Adrenal gland (tissue), 12 donors: Measurements from ENCODE around the gene CKS2. TPM values are rescaled to one million over a fixed set of nuclear protein-coding genes. Genes with fewer than 3 reads are reported as not detected.

Experiments
- DNase-seq, 7 donors: peaks; one replicate each; pipeline ENCODE4 v3.0.0-alpha.2; 2019 to 2020
- H3K27ac ChIP-seq, 5 donors: fragments of 200-600 bp; sonication (generic) in 4 of 5; 1 replicate in 3 of 5; 2 replicates in 2 of 5; pipeline versions ENCODE4 v1.5.1 to v1.8.0; 2016 to 2020; ENCODE audit warnings: mild to moderate bottlenecking in 1 of 5
- H3K27me3 ChIP-seq: fragments of 200-600 bp; 2 replicates; pipeline ENCODE4 v1.8.0; 2021
- H3K36me3 ChIP-seq, 2 donors: fragments of 200-600 bp; replicated peaks in 1 of 2; 1 replicate in 1 of 2; 2 replicates in 1 of 2; pipeline versions ENCODE4 v1.5.1 to v1.8.0; 2018 to 2022
- H3K4me1 ChIP-seq, 2 donors: fragments of 200-600 bp; replicated peaks in 1 of 2; 1 replicate in 1 of 2; 2 replicates in 1 of 2; pipeline versions ENCODE4 v1.5.1 to v1.8.0; 2018 to 2021
- H3K4me3 ChIP-seq, 4 donors: fragments of 200-600 bp; sonication (generic) in 3 of 4; one replicate each; pipeline ENCODE4 v1.5.1; 2016 to 2018
- H3K9me3 ChIP-seq, 3 donors: fragments of 200-600 bp; sonication (generic) in 1 of 3; replicated peaks in 1 of 3; 1 replicate in 2 of 3; 2 replicates in 1 of 3; pipeline versions ENCODE4 v1.5.1 to v1.8.0; 2016 to 2021
- POLR2A ChIP-seq, 2 donors: fragments of 450-650 bp; IDR thresholded peaks; one replicate each; pipeline ENCODE4 v1.6.1; 2017; ENCODE audit warnings: antibody characterized with exemption in 2 of 2, mild to moderate bottlenecking in 2 of 2, moderate library complexity in 1 of 2
- WGBS, 4 donors: extraction: QIAGEN DNeasy Blood & Tissue Kit in 2 of 4; methylation state at CpG; one replicate each; pipeline versions ENCODE4 v1.1.5 to v1.1.7; 2013 to 2017; 5-methylcytosine and 5-hydroxymethylcytosine counted together
- intact Hi-C, 2 donors: fragments of 100-400 bp; cut with DNase I; formaldehyde crosslinking; loops; one replicate each; pipeline versions ENCODE4 v1.14.1 to v1.15.0; 2022 to 2023
- polyA plus RNA-seq, 3 donors: library from polyadenylated mRNA; stranded (reverse); fragments of 200-250 nt in 2 of 3; fragments of 350-450 nt in 1 of 3; fragmentation: Illumina TruSeq in 1 of 3; extraction: RNeasy Lipid Tissue Mini Kit (QIAGEN cat#74804) in 1 of 3; gene quantifications; one replicate each; pipeline ENCODE4 v1.2.3, GENCODE V29; 2013 to 2014
- total RNA-seq, 9 donors: library from RNA; depleted of rRNA in 4 of 9; stranded (reverse); fragments of >200 nt in 4 of 9; fragments of 120-200 nt in 1 of 9; fragmentation: NEBNext Ultra II Directional in 1 of 9; extraction: Animal tissue kit (Norgen Biotek cat#: 25700) in 1 of 9; gene quantifications; one replicate each; pipeline versions ENCODE4 v1.1.0 to v1.2.4, GENCODE V29; 2013 to 2023
- TF ChIP-seq, protein P1 (sequence below), 6 experiments: fragments of 450-650 bp in 4 of 6; fragments of 200-600 bp in 2 of 6; sonication (generic) in 1 of 6; IDR thresholded peaks; 1 replicate in 5 of 6; 2 replicates in 1 of 6; pipeline versions ENCODE4 v1.5.1 to v1.8.0; 2016 to 2021; ENCODE audit warnings: antibody characterized with exemption in 6 of 6, mild to moderate bottlenecking in 2 of 6, moderate library complexity in 1 of 6
- donor health status: healthy with polysubstance abuse.
- donor health status: Bipolar disorder and iron deficiency.
- donor health status: DM: yes; HTN: yes; CAD: no.
- donor health status: DM: no; HTN: no; CAD: no.
- donor health status: DM: no; HTN: no; CAD: no.
- donor health status: DM: yes; HTN: yes; CAD: no.

CKS2 gene
- total and polyA plus RNA-seq, 12 donors, result 18.3 to 175 (median 49.7) TPM

DNA sequence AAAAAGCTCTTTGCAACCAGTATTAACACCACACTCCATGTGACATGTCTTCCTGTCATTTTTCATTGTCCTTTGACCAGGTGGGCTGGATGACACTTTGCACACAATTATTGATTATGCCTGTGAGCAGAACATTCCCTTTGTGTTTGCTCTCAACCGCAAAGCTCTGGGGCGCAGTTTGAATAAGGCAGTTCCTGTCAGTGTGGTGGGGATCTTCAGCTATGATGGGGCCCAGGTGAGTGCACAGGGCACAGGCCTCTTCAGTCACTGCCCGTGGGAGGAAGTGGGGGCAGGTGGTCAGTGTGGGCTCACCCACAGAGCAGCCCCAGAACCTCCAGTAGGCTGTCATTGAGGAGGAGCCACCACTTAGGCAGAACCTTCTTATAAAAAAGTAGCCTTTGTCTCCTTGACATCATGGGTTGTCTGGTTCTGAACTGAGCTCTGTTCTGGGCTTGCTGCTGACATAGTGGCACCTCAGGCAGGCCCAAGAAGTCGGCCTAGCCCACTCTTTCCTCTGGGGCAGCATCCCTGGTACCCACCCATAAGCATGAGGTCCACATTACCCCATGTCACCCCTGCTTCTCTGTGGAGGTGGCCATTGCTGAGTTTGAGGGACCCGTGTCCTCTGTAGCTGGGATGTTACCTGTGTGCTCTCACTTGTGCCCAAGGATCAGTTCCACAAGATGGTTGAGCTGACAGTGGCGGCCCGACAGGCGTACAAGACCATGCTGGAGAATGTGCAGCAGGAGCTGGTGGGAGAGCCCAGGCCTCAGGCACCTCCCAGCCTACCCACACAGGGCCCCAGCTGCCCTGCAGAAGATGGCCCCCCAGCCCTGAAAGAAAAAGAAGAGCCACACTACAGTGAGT is 46.6 kb downstream of the CKS2 start:
- Histone ChIP-seq H3K27me3 (no peaks in the 10 kb centered on the region), H3K4me1 (peaks cover 15 to 17% of the 10 kb centered on the region in 2 donors), H3K36me3 (peaks cover 0 to 86% of the 10 kb centered on the region in 2 donors), H3K4me3 (no peak overlapping the region), H3K27ac (peak overlapping the region in 1 of 5 donors; percentile 33), H3K9me3 (no peaks in the 10 kb centered on the region)
- TF ChIP-seq, protein P1, sequence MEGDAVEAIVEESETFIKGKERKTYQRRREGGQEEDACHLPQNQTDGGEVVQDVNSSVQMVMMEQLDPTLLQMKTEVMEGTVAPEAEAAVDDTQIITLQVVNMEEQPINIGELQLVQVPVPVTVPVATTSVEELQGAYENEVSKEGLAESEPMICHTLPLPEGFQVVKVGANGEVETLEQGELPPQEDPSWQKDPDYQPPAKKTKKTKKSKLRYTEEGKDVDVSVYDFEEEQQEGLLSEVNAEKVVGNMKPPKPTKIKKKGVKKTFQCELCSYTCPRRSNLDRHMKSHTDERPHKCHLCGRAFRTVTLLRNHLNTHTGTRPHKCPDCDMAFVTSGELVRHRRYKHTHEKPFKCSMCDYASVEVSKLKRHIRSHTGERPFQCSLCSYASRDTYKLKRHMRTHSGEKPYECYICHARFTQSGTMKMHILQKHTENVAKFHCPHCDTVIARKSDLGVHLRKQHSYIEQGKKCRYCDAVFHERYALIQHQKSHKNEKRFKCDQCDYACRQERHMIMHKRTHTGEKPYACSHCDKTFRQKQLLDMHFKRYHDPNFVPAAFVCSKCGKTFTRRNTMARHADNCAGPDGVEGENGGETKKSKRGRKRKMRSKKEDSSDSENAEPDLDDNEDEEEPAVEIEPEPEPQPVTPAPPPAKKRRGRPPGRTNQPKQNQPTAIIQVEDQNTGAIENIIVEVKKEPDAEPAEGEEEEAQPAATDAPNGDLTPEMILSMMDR (IDR thresholded peaks at IDR 0.05), result no peak
- no peak for TF ChIP-seq POLR2A (IDR thresholded peaks at IDR 0.05)
- 91 to 97% (median 95%) methylated on average over 3 to 8 of the region's 8 CpGs for WGBS, 4 donors
- intact Hi-C loops, result loop anchor here in 1 of 2 donors (10.0 kb wide), 1 partner anchor 187 kb away; no protein-coding TSS in a partner anchor
- peak in 4 of 7 donors; percentile 5 to 50 (median 10) for DNase-seq

DNA sequence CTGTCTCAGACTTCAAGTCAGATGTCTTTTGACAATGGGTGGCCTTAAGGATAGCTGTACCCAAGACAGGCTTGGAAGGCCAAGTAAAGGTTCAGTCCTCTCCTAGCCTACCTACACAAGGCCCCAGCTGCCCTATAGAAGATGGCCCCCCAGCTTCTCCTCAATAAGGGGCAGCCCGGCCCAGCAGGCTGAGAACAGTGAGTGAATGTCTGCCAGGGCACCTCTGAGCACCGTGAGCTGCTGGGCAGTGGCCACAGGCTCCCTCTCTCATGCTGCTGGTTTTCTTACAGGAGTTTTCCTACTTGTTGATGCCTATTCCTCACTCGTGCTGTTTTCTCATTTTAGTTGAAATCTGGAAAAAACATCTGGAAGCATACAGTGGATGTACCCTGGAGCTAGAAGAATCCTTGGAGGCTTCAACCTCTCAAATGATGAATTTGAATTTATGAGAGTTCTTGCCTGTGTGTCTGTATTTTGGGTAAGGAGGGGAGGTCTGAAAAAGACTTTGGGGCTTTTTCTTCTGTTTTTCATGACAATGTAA is 47.5 kb downstream of the CKS2 start:
- TF ChIP-seq, protein P1 (IDR thresholded peaks at IDR 0.05), result no peak
- no peak for TF ChIP-seq POLR2A (IDR thresholded peaks at IDR 0.05)
- Histone ChIP-seq H3K4me3 (no peak overlapping the region), H3K9me3 (no peaks in the 10 kb centered on the region), H3K4me1 (peaks cover 7 to 8% of the 10 kb centered on the region in 2 donors), H3K27me3 (no peaks in the 10 kb centered on the region), H3K27ac (peak overlapping the region in 1 of 5 donors; percentile 33), H3K36me3 (peaks cover 0 to 82% of the 10 kb centered on the region in 2 donors)
- intact Hi-C loops, result loop anchor here in 1 of 2 donors (10.0 kb wide), 1 partner anchor 186 kb away; no protein-coding TSS in a partner anchor
- WGBS, 4 donors, result 79 to 93% (median 84%) methylated on average over 3 of the region's 3 CpGs
- DNase-seq, result peak in 3 of 7 donors; percentile 6 to 11 (median 8)

DNA sequence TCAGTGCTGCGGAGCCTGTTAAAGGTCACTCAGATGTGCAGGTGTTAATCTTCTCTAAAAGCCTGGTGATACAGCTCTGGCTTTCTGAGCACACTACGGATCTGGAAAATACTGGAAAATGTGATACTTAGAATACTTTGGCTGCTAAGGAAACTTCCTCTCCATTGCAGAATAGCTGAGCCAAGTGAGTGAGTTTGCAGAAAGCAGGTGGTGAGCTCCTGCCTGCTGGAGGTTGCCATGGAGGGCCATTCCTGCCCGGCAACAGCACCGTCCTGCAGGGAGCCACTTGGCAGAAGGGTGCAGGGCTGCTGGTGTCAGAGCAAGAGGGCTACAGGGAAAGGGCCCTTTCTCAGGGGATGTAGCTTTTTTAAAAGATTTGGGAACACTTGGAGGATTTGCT is 48.0 kb downstream of the CKS2 start:
- WGBS, 4 donors, result 62 to 85% (median 68%) methylated on average over 4 of the region's 4 CpGs
- Histone ChIP-seq H3K9me3 (no peaks in the 10 kb centered on the region), H3K27ac (peak overlapping the region in 1 of 5 donors; percentile 33), H3K4me3 (no peak overlapping the region), H3K36me3 (peaks cover 0 to 77% of the 10 kb centered on the region in 2 donors), H3K4me1 (peaks cover 2 to 3% of the 10 kb centered on the region in 2 donors), H3K27me3 (no peaks in the 10 kb centered on the region)
- intact Hi-C loops, result loop anchor here in 1 of 2 donors (10.0 kb wide), 1 partner anchor 186 kb away; no protein-coding TSS in a partner anchor
- peak in 5 of 7 donors; percentile 20 to 78 (median 40) for DNase-seq
- TF ChIP-seq, protein P1 (IDR thresholded peaks at IDR 0.05), result no peak
- no peak for TF ChIP-seq POLR2A (IDR thresholded peaks at IDR 0.05)

DNA sequence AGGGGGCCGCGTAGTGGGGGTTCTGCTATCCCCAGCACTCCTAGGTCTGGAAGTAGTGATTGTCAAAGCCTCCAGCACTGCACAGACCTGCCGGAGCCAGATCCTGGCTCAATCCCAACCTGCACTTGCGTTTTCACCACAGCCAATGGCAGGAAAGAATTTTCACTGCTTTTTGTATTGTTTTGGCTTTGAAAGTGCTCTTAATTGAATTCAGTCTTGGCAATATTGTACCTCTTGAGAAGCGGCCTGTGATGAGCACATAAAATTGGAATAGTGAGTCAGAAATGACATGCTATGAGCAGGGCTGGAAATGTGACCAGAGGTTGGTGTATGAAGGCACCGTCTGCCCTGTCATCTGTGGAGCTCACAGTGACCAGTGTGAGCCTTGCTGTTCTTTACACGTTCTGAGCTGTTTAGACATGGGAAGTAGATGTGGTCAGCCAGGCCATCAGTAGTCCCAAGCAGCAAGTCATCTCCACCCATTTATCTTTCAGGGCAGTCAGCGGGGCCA is 48.8 kb downstream of the CKS2 start:
- no peaks in the 10 kb centered on the region for H3K9me3 ChIP-seq
- H3K4me3 ChIP-seq, result no peak overlapping the region
- no peaks in the 10 kb centered on the region for H3K4me1 ChIP-seq
- TF ChIP-seq, protein P1 (IDR thresholded peaks at IDR 0.05), result no peak
- no peak for TF ChIP-seq POLR2A (IDR thresholded peaks at IDR 0.05)
- peak overlapping the region in 3 of 5 donors; percentile 34 to 71 (median 48) for H3K27ac ChIP-seq
- H3K27me3 ChIP-seq, result no peaks in the 10 kb centered on the region
- intact Hi-C loops, result loop anchor here in 1 of 2 donors (10.0 kb wide), 1 partner anchor 185 kb away; no protein-coding TSS in a partner anchor
- H3K36me3 ChIP-seq, result peaks cover 0 to 69% of the 10 kb centered on the region in 2 donors
- peak in 3 of 7 donors; percentile 9 to 67 (median 17) for DNase-seq
- WGBS, 4 donors, result 75 to 82% (median 77%) methylated on average over 8 of the region's 8 CpGs
